Epidermal melanocyte (primary cell): ENCODE measurements around the gene FUBP3.

ENCODE experiments used
- DNase-seq: peaks from one replicate; pipeline ENCODE4 v3.0.0; 2011; ENCODE audit warnings: low spot score; ENCODE audit not compliant: insufficient read length

FUBP3 gene

DNA sequence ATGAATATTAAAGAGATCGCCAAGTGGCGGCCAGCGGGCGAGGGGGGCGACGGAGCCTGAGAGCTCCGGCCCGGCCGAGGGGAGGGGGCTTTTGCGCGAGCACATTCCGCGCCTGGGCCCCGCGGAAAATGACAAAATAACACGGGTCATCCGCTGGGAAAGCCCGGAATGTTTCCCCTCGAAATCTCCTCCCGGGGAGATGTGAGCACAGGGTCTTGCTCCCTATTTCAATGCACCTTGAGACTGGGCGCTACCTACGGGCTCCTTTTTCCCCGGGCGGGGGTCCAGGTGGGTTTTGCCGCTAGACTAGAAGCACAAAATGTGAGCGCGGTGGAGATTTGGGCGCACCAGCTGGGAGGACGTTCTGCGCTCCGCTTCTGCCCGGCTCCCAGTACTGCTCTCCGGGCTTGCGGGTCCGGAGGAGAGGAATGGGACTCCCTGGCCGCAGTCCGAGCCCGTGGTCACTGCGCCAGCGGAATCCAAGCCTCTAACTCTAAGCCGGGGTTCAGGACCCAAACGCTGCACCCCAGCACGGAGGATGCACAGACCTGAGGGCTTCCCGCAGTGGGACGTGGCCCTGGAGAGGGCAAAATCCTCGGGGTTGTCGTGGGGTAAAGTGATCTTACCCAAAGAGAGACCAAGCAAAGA lies 82.2 kb downstream of the FUBP3 start:
- DNase-seq: no peak

DNA sequence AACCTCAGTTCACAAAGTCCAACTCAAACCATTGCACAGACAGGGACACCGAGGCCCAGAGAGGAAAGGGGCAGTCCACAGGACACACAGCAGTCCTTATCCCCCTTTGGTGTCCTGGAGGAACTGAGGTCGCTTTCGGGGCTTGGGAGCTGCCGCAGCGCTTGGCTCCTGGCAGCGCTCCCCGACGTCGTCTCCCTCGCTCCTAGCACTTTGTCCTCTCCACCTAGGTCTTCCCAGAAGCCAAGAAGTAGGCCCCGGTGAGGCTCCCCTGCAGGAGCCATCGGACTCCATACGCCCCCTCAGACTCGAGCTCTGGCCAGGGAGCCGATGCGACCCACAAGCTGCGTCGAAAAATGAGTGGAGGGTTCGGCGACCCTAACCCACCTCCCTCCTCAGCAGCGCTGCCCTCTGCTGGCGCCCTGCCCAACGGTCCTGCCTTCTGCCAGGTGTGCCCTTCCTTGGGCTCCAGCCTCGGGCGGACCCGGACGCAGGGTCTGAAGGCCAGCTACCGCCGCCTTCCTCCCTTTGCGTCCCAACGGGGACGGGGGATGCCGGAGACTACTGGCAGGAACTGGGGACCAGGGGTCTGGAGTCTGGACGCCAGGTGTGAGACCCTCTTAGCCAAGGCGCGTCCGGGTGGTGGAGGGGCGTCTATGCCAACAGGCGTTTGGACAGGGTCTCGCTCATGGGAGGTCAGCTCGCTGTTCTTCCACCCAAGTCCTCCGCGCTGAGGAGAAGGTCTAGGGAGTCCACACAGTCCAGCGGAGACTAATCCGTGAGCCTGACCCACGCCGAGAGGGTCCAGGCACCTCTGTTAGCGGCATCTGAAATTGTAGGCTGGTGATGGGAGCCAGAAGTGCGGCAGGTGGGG lies 83.0 kb downstream of the FUBP3 start:
- DNase-seq: no peak

DNA sequence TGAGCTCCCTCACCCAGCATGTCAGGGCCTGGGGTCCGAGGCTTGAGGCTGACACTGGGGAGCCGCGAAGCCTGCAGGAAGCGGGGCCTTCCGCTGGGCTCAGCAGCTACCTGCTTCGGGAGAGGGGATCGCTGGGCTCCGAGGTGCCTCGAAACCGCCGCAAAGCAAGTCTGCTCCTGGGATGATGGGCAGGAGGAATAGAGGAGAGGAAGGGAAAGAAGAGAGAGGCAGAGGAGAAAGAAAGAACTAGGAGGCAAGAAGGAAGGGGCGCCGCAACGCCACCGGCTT lies 83.5 kb downstream of the FUBP3 start:
- DNase-seq: no peak

DNA sequence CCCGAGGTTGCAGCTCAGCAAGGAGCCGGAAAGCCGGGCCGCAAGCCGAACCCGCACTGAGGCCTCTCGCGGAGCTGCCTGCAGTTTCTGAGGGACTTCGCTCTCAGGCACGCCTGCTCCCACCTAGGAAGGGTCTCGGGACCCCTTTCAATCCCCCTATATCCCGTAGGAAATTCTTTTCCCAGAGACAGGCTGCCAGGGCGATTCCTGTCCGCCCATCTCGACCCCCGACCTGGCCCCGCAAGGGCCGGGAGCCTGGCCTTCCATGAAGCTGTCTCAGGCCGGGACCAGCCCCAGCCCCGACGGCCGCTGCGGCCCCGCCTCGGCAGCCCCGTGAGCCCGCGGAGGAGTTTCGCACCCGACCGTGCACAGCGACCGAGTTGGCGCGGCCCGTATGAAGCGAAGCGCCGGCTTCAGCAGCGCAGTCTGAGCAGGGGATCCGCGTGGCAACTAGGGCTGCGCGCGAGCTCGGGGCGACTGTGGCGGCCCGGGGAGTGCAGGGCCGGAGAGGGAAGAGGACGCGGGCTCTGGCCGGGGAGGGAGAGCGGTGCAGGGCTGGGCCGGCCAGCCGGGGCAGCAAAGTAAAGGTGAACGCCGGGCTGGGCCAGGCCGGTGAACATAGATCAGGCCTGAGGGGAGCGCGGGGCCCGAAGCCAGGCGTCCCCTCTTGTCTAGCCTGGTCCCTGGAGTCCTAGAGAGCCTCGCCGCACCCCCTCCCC lies 84.0 kb downstream of the FUBP3 start:
- DNase-seq: no peak

DNA sequence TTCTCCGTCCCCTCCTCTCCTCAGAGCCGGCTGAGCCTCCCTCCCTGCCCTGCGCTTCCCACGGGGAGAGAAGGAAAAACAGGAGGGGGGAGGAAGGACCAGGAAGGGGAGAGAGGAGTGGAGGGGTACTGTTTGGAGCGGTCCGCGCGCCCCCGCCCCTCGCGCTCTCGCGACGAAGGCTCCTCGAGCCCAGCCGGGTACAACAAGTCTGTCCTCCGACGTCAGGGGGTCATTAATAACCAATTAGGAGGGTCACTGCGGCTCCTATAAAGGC lies 84.5 kb downstream of the FUBP3 start:
- DNase-seq: no peak

DNA sequence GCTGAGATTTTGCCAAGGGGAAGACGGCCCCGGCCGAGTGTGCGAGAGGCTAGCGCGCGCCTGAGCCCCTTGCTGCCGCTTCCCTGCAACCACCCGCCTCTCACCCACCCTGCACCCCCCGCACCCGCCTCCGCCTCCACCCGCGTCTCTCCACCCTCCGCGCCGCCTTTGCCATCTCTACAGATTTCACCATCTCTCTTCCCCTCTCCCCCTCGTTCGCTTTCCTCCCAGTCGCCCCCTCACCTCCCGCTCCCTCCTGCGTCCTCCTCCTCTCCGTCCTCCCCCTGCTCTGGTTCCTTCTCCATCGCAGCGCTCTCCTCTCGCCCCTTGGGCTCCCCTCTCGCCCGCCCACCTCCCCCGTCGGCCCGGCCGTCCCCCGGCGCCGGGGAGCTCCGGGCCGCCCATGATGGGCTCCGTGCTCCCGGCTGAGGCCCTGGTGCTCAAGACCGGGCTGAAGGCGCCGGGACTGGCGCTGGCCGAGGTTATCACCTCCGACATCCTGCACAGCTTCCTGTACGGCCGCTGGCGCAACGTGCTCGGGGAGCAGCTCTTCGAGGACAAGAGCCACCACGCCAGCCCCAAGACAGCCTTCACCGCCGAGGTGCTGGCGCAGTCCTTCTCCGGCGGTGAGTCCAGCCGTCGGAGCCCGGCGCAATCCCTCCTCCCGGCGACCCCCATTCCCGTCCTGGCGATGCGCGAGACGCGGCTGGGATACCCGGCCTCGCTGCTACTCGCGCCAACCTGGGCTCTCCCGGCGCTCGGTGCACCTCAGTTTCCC lies 85.1 kb downstream of the FUBP3 start, which contains the start of gene PRDM12:
TSS of gene PRDM12 (plus strand) at position 344 of the 778 bp plus-strand sequence. CDS start at position 404, 60 bp downstream.
- DNase-seq: no peak

DNA sequence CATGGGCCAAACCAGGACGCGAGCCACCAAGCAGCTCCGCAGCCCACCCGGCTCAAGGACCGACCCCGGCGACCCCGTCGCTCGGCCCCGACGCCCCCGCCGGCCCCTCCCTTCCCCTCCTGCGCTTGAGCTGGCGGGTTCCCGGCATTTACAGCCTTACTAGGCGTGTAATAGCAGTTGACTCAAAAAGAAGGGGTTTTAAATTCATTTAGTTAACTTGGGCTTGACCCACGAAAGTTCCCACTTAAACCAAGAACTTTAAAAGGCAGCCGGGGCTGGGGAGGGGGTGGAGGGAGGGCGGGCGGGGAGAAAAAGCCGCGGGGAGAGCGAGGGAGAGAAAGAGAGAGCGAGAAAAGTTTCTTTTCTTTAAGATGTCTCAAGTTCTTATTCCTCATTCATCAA lies 85.7 kb downstream of the FUBP3 start:
- no peak for DNase-seq

DNA sequence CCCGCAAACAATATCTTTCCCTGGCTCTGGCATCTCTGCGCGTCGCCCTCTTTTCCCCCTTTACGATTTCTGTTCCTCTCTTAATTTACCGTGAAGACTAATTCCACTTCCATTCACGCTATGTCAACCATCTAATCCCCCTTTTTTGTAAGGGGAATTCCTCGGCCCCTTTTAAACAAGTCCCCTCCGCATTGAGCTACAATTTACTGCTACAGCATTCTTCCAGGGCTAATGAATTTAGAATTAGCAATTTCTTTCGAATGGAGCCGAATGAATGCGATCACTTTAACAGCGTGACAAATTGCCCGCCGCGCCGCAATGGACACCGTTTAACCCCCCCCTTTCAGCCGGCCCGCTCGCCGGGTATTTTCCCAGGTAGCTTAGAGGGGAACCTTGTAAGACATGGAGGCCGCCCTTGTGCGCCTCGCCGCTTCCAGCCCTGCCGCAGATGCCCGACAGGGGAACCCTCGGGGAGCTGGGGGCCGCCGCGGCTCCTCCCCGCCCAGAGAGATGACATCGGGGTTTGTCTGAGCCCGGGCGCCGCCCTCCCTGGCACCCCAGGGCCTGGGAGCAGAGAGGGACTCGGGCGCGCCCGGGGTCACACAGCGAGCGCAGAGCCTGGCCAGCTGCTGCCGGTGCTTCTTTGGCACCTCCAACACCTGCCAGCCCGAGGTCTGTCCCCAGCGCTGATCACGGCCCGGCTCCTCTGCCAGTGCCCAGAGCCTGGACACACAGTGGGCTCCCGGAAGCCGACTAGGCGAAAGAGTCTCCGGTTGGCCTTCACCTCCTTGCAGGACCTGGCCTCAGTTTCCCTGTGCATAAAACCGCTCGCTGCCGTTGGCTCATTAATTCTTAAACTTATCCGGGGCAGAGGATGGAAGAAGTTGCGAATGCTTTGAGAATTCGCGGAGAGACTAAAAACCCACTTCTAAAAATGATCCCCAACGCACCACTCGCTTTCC lies 86.3 kb downstream of the FUBP3 start:
- no peak for DNase-seq

DNA sequence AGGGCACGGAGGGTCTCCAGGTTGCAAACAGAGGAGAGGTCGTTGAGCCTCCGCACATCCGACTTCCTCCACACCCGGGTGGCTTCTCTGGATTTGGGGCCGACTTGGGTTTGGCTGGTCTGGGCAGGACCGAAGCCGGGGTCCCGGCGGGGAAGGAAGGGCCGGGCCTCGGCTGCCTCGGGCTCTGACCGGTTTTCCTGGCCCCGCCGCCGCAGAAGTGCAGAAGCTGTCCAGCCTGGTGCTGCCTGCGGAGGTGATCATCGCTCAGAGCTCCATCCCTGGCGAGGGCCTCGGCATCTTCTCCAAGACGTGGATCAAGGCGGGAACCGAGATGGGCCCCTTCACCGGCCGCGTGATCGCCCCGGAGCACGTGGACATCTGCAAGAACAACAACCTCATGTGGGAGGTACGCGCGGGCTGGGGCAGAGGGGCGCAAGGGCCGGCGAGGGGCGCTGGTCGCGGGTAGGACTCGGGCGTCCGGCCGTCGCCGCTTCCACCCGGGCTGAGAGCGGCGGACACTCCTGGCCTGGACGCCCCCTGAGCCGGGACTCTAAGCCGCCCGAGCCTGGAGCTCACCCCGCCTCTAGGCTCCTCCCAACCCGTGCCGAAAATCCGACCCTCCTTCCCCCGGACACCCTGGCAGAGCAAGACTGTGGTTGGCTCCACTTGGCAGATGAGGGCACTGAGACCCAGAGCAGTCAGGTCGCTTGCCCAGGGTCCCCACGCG lies 87.2 kb downstream of the FUBP3 start:
- DNase-seq: no peak

DNA sequence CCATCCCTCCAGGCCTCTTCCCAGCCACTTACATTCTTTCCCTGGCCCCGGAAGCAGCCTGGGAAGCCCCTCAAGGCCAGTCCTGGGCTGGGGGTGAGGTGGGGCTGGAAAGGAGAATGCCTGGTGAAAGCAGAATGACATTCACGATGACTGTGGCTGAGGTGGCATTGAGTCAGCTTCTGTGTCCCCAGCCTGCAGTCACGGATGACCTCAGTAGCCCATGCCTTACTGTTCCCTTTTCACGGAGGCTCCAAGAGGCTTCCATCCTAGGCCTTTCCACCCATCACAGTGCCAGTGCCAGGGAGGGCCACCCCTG lies 87.7 kb downstream of the FUBP3 start:
- no peak for DNase-seq

DNA sequence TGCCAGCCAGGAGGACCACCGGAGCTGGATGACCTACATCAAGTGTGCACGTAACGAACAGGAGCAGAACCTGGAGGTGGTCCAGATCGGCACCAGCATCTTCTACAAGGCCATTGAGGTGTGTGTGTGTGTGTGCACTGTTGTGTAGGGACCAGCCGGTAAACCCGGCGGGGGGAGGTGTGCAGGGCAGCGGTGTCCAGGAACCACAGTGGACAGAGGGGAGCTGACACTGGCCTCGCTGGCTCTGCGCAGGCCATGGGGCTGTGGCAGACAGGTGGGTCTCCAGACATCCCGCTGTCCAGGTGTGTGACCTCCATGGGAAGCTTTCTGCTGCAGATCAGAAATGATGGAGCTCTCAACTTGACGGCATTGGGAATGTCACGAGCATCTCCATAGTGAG lies 88.8 kb downstream of the FUBP3 start:
- DNase-seq: no peak

DNA sequence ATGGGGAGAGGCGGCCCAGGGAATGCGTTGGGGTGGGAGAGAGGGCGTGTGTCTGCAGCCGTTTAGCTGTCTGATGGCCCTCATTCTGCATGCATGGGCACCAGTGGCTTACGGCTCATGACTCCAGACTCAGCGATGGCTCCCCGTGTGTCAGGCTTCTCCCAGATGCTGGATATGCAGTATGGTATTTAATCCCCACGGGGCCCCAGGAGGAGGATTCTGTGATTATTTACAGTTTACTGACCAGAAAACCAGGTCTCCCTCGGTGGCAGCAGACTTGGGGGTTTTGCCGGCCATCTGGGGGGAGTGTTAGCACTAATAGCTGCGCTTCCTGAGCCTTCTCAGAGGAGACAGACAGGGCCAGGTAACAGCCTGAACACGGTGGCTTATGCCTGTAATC lies 89.3 kb downstream of the FUBP3 start:
- no peak for DNase-seq

DNA sequence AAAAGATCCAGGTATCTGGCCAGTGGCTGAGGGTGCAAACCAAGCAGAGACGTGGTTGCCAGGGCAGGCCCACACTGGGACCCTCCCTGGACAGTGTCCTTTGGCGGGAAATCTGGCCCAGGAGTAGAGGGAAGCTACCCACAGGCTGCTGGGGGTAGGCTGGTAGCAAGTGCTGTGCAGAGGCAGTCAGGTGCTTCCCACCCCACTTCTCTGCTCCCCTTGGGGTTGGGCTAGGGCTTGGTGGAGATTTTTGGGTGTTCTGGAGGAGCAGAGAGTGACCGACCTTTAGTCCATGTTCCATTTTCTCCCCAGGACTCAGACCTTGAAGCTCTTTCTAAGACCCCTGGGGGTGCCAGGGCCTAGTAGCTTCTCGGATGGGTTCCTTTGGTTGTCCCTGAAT lies 90.6 kb downstream of the FUBP3 start:
- DNase-seq: no peak

DNA sequence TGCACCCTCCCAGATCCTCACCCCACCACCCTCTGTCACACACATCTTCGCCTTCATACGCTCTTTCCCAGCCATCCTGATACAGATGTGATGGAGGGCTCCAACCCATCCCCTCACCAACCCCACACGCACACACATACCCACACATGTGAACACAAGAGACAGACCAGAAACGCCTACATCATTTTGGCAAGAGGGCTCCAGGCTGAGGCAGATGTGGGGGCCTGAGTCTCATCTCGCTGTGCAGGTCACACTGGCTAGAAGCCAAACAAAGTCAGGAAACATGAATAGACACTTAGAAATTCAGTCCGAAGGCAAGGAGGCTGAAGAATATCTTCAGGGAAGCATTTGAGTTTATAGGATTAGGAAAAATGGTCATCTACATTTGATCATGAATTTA lies 91.3 kb downstream of the FUBP3 start:
- no peak for DNase-seq

DNA sequence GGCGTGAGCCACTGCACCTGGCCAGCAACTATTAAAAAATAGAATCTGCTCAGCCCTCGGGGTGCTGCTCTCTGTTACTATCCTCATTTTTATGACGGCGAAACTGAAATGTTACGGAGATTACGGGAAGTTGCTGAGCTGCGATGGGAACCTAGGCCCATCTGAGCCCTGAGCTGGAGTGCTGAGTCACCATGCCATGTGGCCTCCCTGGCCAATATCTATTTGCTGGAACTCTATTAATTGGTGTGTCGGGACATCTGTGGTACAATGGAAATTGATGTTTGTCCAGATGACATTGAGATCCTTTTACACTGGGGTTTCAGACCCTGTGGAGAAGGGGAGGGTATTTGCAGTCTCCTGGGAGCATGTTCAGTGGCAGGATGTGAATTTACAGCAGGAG lies 93.1 kb downstream of the FUBP3 start:
- no peak for DNase-seq

DNA sequence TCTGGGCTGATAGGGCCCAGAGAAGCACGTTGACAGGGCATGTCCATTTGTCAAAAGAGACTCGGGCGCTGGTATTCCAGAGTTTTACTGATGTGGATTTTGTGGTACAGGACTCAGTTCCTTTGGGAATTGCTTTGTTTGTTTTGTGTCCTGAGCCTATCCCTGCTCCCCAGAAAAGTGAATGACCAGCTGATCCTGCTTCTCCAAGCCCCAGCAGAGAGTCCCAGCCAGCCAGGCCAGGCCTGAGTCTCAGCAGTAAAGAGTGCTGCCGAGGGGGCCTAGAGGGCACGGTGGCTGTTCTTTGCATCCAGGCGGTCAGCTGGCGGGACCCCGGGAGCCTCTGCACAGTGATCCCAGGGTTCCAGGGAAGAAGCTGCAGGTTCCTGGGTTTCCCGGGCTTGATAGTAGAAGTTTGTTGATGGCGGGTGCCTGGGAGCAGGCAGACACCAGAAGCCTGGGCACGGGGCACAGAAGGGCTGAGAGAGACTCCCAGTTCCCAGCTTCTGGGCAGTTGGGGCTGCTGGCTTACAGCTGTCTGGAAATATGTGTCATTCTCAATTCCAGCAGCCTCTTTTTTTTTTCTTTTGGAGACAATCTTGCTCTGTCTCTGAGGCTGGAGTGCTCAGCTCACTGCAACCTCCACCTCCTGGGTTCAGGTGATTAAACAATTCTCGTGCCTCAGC lies 93.7 kb downstream of the FUBP3 start:
- no peak for DNase-seq

DNA sequence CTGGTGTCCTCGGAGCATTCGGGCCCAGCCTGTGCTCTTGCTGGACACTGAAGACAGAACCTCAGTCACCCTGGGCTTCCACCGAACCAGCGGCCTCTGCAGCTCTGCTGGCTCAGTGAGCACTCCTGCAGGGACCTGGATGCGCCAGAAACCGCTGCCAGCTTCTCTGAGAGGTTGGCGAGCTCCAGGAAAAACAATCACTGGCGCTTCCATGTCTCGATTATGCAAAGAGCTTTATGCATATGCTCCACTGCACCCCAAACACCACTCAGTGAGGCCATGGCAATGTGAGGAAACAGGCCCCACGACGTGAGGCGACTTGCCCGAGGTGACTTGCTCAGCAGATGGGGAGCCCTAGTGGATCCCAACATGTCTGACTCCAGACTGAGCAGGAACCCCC lies 96.0 kb downstream of the FUBP3 start:
- no peak for DNase-seq

DNA sequence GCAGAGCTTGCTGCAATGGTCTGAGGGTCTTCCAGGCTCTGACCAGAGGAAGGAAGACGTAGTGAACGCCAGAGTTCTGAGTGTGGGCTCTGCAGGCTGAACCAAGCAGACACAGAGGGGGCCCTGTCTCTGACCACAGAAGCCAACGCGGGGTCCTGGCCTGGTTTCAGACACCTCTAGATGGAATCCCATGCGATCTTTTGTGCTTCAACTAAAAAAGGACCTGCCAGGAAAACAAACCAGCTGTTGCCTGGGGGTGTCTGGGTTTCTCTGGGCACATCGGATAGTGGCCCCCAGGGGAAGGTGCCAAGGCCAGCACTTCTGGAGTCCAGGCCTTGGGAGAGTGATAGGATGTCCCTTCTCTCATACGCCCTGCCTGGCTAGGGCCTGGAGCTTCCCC lies 97.9 kb downstream of the FUBP3 start:
- DNase-seq: no peak

DNA sequence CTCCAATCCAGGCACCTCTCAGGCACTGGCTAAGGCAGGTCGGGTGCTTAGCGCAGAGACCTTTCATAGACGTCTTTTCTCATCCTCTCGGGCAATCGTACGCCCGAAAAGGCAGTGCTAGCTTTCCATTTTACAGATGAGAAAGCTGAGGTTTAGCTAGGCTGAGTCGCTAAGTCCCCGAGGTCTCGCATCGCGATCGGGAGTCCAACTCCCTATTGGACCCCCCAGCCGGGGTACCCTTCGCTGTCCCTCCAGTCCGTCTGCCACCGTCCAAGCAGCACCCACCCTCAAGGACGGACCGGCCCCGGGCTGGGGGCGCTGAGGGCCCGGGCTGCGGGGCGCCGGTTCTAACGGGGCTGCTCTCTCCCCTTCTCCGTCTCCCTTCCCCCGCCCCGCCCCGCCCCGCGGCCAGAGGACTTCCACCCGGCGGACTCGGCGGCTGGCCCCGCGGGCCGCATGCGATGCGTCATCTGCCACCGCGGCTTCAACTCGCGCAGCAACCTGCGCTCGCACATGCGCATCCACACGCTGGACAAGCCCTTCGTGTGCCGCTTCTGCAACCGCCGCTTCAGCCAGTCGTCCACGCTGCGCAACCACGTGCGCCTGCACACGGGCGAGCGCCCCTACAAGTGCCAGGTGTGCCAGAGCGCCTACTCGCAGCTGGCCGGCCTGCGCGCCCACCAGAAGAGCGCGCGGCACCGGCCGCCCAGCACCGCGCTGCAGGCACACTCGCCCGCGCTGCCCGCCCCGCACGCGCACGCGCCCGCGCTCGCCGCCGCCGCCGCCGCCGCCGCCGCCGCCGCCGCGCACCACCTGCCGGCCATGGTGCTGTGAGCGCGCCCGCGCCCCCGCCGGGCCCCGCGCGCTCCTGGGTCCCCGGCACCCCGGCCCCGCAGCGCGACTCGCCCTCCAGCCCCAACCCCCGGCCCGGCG lies 101.7 kb downstream of the FUBP3 start:
- no peak for DNase-seq
